ENCODE data around the gene TMTC3.

The TMTC3 gene

DNA sequence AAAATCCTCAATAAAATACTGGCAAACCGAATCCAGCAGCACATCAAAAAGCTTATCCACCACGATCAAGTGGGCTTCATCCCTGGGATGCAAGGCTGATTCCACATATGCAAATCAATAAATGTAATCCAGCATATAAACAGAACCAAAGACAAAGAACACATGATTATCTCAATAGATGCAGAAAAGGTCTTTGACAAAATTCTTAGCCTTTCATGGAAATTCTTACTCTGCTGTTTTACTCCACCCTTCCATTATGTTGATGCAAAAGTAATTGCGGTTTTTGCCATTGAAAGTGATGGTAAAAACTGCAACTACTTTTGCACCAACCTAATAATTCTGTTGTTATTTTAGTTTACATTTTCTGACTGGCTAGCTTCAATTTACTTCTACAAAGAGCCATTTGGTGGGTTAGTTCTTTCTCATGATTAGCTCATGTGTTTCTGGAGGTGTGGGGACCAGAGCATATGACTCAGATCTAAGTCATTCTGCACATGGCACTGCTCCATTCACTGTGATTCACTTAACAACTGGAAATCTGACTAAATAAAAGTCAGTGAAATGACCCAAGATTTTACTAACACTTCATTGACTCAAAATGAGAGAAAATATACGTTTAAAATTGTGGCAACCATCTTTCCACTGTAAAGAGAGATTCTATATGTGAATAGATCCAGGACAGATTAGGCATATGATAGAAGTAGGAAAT is 99.9 kb downstream of the TMTC3 start:
- Histone ChIP-seq H3K9me3 (ENCODE audit: insufficient read depth, low read length) (no peaks in the 10 kb centered on the region), H2AFZ (ENCODE audit: low read depth, low read length, severe bottlenecking) (no peak overlapping the region), H3K9ac (ENCODE audit: low read length) (no peak overlapping the region), H3K4me2 (ENCODE audit: low read depth, low read length, poor library complexity, severe bottlenecking) (no peak overlapping the region), H3K4me3 (ENCODE audit: insufficient read depth, low read length, poor library complexity, severe bottlenecking) (no peak overlapping the region), H4K20me1 (ENCODE audit: low read depth, low read length) (no peaks in the 10 kb centered on the region), H3F3A (ENCODE audit: insufficient read depth) (no peaks in the 10 kb centered on the region), H3K79me2 (ENCODE audit: insufficient read depth, low read length) (no peaks in the 10 kb centered on the region), H3K27ac (ENCODE audit: low read depth, low read length) (no peak overlapping the region), H3K36me3 (ENCODE audit: low read length) (no peaks in the 10 kb centered on the region), H3K27me3 (ENCODE audit: low read length) (no peaks in the 10 kb centered on the region), H3K9me2 (replicated peaks; ENCODE audit: insufficient read depth, low read length) (no peaks in the 10 kb centered on the region)
- TF ChIP-seq EZH2phosphoT487 (conservative IDR thresholded peaks at IDR 0.05; ENCODE audit: low read length), result no peak
- TF ChIP-seq, protein P1, sequence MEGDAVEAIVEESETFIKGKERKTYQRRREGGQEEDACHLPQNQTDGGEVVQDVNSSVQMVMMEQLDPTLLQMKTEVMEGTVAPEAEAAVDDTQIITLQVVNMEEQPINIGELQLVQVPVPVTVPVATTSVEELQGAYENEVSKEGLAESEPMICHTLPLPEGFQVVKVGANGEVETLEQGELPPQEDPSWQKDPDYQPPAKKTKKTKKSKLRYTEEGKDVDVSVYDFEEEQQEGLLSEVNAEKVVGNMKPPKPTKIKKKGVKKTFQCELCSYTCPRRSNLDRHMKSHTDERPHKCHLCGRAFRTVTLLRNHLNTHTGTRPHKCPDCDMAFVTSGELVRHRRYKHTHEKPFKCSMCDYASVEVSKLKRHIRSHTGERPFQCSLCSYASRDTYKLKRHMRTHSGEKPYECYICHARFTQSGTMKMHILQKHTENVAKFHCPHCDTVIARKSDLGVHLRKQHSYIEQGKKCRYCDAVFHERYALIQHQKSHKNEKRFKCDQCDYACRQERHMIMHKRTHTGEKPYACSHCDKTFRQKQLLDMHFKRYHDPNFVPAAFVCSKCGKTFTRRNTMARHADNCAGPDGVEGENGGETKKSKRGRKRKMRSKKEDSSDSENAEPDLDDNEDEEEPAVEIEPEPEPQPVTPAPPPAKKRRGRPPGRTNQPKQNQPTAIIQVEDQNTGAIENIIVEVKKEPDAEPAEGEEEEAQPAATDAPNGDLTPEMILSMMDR (IDR thresholded peaks at IDR 0.05; ENCODE audit: insufficient read depth, low read length, poor library complexity, severe bottlenecking), result no peak

DNA sequence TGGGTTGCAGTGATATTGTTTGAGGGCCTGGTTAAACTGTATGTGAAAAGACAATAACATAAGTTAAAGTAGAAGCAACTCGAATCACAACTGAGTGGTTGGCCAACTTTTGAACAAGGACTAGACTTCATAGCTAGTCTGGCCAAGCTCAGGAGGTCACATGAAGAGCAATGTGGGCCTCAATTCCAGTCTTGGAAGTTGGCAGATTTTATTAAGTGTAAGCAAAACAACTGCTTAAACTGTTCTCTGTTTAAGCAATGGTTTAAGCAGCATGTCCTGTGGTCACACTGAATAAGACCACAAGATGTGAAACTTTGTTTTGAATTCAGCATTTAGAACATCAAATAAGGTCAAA is 100.4 kb downstream of the TMTC3 start:
- no peaks in the 10 kb centered on the region for H4K20me1 ChIP-seq (ENCODE audit: low read depth, low read length)
- H3K9me3 ChIP-seq (ENCODE audit: insufficient read depth, low read length), result no peaks in the 10 kb centered on the region
- no peaks in the 10 kb centered on the region for H3K79me2 ChIP-seq (ENCODE audit: insufficient read depth, low read length)
- no peaks in the 10 kb centered on the region for H3K27me3 ChIP-seq (ENCODE audit: low read length)
- H3K4me2 ChIP-seq (ENCODE audit: low read depth, low read length, poor library complexity, severe bottlenecking), result no peak overlapping the region
- no peaks in the 10 kb centered on the region for H3K36me3 ChIP-seq (ENCODE audit: low read length)
- no peaks in the 10 kb centered on the region for H3K9me2 ChIP-seq (replicated peaks; ENCODE audit: insufficient read depth, low read length)
- H3F3A ChIP-seq (ENCODE audit: insufficient read depth), result no peaks in the 10 kb centered on the region
- H2AFZ ChIP-seq (ENCODE audit: low read depth, low read length, severe bottlenecking), result no peak overlapping the region
- H3K27ac ChIP-seq (ENCODE audit: low read depth, low read length), result no peak overlapping the region
- H3K4me3 ChIP-seq (ENCODE audit: insufficient read depth, low read length, poor library complexity, severe bottlenecking), result no peak overlapping the region
- H3K9ac ChIP-seq (ENCODE audit: low read length), result no peak overlapping the region
- TF ChIP-seq EZH2phosphoT487 (conservative IDR thresholded peaks at IDR 0.05; ENCODE audit: low read length), result no peak
- TF ChIP-seq, protein P1 (IDR thresholded peaks at IDR 0.05; ENCODE audit: insufficient read depth, low read length, poor library complexity, severe bottlenecking), result no peak

DNA sequence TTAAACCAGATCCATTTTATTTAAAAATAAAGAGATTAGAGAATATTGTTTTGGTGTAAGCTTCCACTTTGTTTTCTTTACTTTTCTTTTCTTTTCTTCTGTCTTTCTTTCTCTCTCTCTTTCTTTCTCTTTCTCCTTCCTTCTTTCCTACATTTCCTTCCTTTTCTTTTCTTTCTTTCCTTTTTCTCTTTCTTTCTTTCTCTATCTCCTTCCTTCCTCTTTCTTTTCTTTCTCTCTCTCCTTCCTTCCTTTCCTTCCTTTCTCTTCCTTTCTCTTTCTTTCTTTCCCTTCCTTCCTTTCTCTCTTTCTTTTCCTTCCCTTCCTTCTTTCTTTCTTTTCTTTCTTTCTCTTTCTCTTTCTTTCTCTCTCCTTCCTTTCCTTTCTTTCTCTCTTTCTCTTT is 100.8 kb downstream of the TMTC3 start:
- no peak for TF ChIP-seq EZH2phosphoT487 (conservative IDR thresholded peaks at IDR 0.05; ENCODE audit: low read length)
- TF ChIP-seq, protein P1 (IDR thresholded peaks at IDR 0.05; ENCODE audit: insufficient read depth, low read length, poor library complexity, severe bottlenecking), result no peak
- Histone ChIP-seq H4K20me1 (ENCODE audit: low read depth, low read length) (no peaks in the 10 kb centered on the region), H3K36me3 (ENCODE audit: low read length) (no peaks in the 10 kb centered on the region), H3K27me3 (ENCODE audit: low read length) (no peaks in the 10 kb centered on the region), H3K79me2 (ENCODE audit: insufficient read depth, low read length) (no peaks in the 10 kb centered on the region), H3K9me2 (replicated peaks; ENCODE audit: insufficient read depth, low read length) (no peaks in the 10 kb centered on the region), H2AFZ (ENCODE audit: low read depth, low read length, severe bottlenecking) (no peak overlapping the region), H3F3A (ENCODE audit: insufficient read depth) (no peaks in the 10 kb centered on the region), H3K9me3 (ENCODE audit: insufficient read depth, low read length) (no peaks in the 10 kb centered on the region), H3K4me2 (ENCODE audit: low read depth, low read length, poor library complexity, severe bottlenecking) (no peak overlapping the region), H3K9ac (ENCODE audit: low read length) (no peak overlapping the region), H3K4me3 (ENCODE audit: insufficient read depth, low read length, poor library complexity, severe bottlenecking) (no peak overlapping the region), H3K27ac (ENCODE audit: low read depth, low read length) (no peak overlapping the region)

All from SU-DHL-6 (cell line).